ENCODE results near the gene PTGIS.
"Not testable (repeated sequence)": the region's sequence is repeated elsewhere in the genome, so short reads cannot be mapped to it uniquely, and the experiment has no call there.

Gene PTGIS

DNA sequence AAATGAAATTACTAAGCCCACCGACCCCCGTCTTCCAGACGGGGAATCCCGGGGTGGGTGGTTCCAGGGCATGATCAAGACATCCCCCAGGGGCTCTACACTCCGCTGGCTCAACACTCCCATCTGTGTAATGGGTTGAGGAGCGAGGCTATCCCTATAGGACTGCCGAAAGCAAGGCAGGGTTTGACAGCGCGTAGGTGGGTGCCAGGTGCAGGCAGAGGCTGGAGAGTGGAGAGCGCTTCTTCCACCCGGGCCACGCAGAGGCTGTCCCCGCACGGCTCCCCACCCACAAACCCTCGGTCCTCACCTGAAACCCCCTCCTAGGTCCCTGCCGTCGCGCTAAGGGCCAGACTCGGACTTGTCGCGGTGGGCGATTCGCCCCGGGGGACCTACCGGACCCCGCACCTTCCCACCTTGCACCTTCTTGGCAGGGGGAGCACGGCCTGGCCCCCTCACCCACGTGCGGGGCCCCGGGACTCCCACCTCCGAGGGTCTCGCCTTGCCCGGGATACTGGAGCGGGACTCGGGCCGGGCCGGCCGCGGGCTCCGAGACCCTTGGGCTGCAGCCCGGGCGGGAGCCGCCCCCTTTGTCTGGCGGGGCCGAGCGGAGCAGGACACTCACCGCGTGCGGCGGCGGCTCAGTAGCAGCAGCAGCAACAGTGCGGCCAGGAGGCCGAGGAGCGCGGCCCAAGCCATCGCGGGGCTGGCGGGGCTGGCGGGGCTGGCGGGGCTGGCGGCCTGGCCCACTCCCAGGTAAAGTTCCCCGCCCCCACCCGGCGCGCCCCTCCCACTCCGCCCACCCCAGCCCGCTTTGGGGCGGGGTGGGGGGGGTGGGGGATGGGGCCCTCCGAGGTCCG is at the start of gene PTGIS:
Gene PTGIS (minus strand): TSS at position 717 of the 857 bp plus-strand sequence. CDS start 21 bp downstream, at position 696.
- DNase-seq (ENCODE audit: low read depth in 2 of 2): no peak

DNA sequence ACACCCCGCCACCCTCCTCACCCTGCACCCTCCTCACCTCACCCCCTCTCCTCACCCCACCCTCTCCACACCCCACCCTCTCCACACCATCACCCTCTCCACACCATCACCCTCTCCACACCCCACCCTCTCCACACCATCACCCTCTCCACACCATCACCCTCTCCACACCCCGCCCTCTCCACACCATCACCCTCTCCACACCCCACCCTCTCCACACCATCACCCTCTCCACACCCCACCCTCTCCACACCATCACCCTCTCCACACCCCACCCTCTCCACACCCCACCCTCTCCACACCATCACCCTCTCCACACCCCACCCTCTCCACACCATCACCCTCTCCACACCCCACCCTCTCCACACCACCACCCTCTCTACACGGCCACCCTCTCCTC is 49.5 kb upstream of the PTGIS start:
- not testable (repeated sequence) for DNase-seq (ENCODE audit: low read depth in 2 of 2)

DNA sequence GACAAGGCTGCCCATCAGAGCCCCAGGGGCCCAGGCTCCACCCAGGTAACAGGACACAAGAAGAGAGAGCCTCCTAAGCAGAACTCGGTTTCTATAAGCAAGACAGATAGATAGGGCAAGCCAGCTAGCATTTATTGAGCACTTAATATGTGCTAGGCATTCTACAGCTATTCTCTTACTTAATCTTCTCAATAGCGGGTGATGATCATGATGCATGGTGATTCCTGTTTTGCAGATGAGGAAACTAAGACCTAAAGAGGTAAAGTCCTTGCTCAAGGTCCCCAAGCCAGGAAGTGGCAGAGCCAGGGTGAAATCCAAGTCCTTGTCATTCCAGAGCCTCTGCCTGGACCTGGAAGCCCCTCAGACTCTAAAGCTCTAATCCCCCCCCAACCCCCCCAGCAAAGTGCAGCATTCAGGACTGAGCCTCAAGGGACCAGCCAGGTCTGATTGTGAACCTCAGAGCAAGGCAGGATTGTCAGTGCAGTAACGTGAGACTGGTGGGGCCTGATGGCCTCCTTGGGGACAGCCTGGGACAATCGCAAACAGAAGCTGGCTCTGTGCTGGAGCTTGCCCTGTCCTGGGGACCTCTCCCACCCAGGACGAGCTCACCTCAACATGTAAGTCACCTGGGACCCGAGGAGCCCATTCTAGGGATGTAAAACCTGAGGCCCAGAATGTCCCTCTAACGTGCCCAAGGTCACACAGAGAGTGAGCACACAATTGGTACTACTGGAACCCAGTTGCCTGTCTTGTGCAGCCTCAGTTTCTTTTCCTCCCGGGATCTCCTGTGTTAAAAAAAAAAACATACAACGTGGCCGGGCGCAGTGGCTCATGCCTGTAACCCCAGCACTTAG is 48.4 kb upstream of the PTGIS start:
- no peak for DNase-seq (ENCODE audit: low read depth in 2 of 2)

DNA sequence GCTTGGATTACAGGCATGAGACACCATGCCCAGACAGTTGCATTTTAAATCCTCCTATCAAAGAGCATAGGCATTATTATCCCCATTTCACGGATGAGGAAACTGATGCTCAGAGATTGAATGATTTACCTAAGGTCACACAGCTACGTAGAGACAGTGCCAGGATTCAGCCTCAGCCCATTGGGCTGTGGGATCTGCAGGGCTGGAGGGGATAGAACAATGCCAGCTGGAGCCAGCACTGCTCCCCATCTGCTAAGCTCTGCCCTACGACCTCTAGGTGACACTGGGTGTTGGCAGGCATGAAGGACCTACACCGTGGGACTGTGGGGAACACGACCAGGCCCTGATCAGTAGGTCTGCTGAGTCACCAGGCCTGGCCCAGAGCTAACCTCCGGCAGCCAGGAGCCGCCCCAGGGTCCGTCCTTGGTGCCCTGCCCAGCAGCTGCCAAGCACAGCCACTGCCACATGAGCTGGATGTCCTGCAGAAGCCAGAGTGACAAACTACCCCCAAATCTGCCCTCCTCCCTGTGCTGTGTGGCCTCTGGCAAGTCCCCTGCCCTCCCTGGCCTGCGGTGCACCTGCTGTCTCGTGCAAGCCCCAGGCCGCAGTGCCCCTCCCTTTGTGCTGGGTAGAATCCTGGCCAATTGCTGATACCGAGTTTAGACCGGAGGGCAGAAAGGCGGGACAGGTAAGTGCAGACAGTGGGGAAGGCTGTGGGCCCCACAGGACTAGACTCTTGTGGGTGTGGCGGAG is 47.6 kb upstream of the PTGIS start:
- DNase-seq (ENCODE audit: low read depth in 2 of 2): no peak

DNA sequence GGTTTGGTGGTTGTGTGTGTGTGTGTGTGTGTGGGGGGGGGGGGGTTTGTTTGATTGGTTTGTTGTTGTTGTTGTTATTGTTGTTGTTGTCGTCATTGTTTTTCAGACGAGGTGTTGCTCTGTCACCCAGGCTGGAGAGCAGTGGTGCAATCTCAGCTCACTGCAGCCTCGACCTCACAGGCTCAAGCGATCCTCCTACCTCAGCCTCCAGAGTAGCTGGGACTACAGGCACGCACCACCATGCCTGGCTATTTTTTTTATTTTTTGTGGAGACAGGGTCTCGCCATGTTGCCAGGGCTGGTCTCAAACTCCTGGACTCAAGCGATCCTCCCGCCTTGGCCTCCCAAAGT is 47.1 kb upstream of the PTGIS start:
- DNase-seq (ENCODE audit: low read depth in 2 of 2): not testable (repeated sequence)

DNA sequence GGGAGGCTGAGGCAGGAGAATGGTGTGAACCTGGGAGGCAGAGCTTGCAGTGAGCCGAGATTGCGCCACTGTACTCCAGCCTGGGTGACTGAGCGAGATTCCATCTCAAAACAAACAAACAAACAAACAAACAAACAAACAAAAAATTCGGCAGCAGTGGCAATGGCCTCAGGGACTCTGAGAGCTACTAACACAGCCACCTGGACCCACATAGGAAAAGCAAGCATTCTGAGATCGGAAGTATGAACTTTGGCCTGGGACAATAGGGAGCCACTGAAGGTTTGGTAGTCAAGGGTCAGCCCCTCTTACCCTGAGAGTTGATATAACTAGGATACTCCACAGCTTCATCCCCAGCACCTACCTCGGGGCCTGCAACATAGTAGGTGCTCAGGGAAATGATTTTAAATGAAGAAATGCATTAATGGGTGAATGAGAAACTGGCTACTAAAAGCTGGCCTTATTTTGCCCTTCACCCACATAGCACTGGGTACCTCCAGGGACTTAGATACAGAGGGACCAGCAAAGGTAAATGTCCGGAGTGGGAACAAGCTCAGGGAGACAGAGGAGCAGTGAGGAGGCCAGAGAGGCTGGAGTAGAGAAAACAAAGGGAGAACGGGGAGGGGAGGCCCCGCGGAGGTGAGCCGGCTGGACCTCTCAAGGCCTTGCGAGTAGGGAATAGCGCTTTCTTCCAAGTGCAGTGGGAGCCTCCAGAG is 46.6 kb upstream of the PTGIS start:
- no peak for DNase-seq (ENCODE audit: low read depth in 2 of 2)

DNA sequence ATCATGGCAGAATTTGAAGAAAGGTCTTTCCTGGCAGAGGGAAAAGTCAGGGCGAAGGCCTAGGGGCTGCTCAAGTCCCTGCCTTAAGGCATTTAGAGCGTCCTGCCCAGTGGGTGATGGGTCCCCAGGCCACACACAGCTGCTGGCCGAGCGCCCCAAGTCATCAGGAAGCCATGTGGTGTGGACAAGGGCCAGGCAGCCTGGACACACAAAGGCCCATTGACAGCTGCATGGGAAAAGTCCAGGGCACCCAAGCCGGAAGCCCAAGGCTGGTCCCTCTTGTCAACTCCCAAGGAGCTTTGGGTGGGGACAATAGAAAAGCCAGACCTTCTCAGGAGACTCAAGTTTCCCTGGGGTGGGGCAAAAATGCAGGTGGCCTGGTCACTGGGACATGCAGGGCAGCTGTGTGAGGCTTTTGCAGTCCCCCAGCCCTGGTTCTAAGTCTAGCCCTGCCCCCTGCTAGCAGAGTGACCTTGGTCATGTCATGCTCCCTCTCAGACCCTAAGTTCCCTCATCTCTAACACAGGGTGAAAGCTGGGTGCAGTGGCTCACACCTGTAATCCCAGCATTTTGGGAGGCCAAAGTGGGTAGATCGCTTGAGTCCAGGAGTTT is 44.3 kb upstream of the PTGIS start:
- no peak for DNase-seq (ENCODE audit: low read depth in 2 of 2)

DNA sequence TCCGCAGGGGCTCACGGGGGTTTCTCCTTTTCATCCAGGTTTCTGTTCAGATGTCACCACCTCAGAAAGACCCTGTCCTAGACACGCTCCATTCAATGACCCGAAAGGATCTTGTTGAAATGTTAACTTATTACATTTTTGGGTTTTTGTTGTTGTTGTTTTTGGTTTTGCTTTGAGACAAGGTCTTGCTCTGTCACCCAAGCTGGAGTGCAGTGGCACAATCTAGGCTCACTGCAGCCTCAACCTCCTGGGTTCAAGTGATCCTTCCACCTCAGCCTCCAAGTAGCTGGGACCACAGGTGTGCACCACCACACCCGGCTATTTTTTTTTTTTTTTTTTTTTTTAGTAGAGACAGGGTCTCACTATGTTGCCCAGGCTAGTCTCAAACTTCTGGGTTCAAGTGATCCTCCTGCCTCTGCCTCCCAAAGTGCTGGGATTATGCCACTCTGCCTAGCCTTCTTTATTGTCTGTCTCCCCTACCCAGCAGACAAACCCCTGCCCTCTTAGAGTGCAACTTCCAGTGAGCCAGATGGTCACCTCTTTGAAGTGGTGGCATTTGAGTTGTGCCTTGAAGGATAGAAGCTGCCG is 43.7 kb upstream of the PTGIS start:
- not testable (repeated sequence) for DNase-seq (ENCODE audit: low read depth in 2 of 2)

DNA sequence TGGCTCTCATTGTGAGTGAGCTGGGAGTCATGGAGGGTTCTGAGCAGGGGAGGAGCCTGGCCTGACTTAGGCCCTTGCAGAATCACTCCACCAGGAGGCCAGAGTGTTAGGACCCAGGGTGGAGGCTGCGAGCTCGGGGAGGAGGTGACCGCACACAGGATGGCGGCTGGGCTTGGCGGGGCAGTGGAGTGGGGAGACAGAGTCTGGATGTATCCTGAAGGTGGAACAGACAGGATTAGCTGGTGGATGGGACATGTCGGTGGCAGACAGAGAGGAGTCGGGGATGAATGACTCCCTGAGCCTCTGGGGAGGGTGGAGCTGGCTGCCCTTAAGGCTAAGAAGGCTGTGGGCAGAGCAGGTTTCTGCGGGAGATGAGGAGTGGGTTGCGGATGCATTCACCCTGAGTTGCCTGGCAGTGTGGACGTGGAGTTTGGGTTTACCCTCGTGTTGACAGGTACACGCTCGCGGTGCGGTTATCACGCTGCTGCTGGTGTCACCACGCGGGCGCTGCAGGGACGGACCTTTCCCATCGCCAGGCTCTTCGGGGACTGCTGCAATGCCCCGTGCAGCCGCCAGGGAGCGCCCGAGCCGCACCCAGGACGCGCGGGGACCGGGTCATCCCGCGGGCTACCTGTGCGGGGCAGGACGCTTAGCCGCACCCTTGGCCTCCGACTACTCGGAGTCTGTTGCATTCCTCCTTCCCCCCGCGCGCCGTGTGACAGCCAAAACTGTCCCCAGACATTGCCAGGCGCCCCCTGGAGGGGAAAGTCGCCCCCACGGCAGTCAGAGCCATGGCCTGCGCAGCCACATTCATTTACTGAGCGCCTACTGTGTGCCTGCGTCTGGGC is 43.0 kb upstream of the PTGIS start:
- peak; percentile 25 to 52 for DNase-seq (ENCODE audit: low read depth in 2 of 2)

DNA sequence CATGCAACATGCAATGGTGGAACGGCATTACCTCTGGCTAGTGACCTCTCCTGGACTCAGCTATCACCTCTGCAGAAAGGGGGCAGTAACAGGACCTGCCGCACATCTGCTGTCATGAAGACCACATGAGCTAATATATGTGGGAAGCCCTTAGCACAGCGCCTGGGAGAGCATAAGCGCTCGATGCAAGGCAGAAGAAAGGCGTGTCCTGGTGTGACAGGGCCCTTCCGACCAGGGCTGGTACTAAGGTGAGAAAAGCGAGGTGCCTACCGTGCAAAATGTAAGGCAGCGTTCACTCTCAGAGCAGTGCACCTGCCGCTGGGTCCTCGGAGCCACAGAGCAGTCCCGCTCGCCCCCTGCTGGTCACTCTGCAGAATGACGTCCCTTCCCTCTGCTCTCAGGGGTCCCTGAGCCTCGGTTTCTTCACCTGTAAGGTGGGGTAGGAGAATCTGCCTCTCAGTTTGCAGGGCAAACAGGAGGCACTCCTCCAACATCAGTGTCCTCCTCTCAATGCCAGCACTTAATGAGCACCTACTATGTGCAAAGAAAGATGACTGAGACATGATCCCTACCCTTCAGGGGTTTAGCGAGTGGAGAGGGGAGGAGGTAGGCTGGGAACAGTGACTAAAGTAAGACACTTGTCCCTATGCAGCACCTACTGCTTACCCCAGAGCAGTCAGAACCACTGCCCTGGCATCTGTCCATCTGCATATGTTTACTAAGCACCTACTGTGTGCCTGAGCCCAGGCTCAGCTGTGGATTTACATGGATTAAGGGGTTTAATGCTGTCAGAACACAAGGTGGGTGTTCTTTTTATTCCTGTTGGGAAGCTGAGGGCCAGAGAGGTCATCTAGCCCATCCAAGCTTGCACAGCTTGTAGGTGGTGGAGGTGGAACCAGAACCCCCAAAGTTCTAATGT is 41.1 kb upstream of the PTGIS start:
- peak; percentile 52 to 56 for DNase-seq (ENCODE audit: low read depth in 2 of 2)

DNA sequence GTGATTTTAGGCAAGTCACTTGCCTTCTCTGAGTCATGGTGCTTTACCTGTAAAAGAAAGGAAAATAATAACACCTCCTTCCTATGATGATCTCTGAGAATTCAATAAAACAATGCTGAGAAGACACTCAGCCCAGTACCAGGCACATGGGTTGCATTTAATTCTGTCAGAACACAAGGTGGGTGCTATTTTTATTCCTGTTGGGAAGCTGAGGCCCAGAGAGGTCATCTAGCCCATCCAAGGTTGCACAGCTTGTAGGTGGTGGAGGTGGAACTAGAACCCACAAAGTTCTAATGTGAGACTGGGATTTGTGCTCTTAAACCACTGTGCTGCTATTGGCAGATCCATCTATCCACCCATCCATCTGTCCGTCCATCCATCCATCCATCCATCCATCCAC is 39.6 kb upstream of the PTGIS start:
- no peak for DNase-seq (ENCODE audit: low read depth in 2 of 2)

DNA sequence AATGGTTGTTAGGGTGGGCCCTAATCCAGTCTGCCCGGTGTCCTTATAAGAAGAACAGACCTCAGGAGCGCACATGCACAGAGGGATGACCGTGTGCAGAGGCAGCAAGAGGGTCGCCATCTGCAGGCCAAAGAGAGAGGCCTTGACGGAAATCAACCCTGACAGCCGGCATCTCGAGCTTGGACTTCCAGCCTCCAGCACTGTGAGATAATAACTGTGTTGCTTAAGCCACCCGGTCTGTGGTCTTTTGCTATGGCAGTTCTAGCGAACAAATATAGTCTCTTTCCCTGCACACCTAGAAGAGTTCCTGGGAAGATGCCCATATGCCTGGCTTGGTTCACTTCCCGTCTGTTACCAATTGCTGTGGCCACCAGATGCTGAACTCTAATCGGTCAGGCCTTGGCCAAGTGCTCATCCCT is 35.3 kb upstream of the PTGIS start:
- DNase-seq (ENCODE audit: low read depth in 2 of 2): no peak

DNA sequence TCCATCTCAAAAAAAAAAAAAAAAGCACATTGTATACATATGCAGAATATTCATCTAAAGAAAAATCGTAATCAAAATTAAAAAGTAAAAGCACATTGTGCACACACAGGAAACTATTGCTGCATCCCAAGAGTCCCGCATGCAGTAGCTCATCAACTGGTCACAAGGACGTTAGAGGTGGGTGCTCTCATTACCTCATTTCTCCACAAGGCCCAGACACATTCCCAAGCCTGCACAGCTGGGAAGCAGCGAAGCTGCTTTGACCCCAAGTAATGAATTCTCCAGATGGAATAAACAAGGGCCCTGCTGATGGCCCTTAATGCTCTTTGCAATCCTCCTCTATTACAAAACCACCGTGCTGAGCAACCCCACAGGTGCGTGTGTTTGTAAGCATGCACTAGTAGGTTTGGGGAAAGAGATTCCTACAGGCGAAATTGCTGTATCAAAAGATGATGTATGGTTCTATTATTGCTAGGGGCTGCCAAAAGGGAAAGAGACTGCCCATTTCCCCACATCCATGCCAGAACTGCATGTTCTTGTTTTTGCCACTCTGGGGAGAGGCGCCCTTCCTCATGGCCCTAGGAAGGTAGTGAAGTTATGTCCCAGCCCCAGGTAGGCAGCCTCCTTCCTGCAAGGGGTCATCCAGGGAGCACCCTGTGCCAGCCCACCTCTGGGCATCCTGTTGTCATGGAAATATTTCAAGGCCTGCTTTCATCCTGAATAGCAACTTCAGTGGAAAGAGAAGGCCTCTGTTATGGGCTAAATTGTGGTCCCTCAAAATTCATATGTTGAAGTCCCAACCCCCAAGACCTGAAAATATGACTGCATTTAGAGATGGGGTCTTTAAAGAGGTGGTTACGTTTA is 34.6 kb upstream of the PTGIS start:
- no peak for DNase-seq (ENCODE audit: low read depth in 2 of 2)

DNA sequence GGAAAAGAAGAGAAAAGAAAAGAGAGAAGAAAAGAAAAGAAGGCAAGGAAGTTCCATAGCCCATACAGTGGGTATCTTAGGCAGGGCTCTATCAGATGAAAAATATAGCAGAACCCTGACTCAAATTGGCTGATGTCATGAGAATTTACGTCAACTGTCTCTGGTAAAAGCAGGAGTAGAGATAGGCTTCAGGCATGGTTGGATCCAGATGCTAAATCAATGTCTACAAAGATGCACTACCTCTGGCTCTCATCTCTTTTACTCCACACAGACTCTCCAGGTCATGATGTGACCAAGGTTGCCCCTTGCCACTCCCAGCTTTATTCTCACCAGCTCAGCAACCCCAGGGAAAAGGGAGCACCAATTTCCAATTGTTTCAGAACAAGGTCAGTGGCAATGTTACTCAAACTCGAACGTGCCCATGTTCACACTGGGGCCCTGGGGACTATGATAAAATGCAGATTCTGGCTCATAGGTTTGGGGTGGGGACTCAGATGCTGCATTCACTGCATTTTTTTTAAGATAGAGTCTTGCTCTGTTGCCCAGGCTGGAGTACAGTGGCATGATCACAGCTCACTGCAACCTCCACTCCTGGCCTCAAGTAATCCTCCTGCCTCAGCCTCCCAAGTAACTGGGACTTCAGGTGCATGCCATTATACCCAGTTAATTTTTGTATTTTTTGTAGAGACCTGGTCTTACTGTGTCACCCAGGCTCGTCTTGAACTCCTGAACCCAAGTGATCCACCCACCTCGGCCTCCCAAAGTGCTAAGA is 33.4 kb upstream of the PTGIS start:
- no peak for DNase-seq (ENCODE audit: low read depth in 2 of 2)

DNA sequence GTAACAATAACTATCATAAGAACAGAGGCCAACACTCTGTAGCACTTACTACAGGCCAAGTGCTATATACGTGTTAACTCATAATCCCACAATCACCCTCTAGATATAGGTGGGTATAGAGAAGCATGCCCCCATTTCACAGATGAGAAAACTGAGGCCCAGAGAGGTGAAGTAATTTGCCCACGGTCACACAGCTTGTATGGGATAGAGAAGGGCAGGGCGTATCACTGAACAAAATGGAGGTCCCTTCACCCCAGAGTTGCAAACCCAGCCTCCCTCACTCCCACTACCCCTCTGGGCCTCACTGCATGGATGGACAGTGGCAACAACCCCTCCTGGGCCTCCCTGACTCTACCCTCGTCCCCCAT is 31.8 kb upstream of the PTGIS start:
- DNase-seq (ENCODE audit: low read depth in 2 of 2): no peak

DNA sequence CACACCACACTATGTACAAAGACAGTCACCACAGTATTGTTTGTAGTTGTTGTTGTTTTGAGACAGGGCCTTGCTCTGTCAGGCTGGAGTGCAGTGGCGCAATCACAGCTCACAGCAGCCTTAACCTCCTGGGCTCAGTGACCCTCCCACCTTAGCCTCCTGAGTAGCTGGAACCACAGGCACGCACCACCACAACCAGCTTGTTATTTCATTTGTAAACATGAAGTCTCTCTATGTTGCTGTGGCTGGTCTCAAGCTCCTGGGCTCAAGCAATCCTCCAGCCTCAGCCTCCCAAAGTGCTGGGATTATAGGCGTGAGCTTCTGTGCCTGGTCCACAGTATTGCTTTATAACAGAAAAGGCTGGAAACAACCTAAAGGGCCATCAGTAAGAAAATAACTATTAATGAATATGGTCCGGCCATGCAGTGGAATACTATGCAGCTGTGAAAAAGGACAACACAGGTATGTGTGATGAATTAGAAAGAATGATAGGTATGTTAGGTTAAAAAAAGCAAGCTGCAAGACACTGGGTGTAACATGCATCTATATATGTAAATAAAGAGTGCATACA is 30.0 kb upstream of the PTGIS start:
- DNase-seq (ENCODE audit: low read depth in 2 of 2): no peak

All from activated CD8-positive, alpha-beta memory T cell treated with anti-CD3 and anti-CD28 coated beads for 4 hours (primary cell).